GM19324 (cell line): ENCODE results near the gene ZNF148.

Source experiments
- ATAC-seq: cut with Tn5 transposase; IDR thresholded peaks from one replicate; pipeline ENCODE4 v1.9.1; 2021; ENCODE audit warnings: mild to moderate bottlenecking, moderate library complexity; ENCODE audit not compliant: unreplicated experiment, low FRiP score

Gene ZNF148

GRCh38 chr3:125292015-125292414 is 83.1 kb downstream of the ZNF148 start:
- ATAC-seq, result no peak

DNA sequence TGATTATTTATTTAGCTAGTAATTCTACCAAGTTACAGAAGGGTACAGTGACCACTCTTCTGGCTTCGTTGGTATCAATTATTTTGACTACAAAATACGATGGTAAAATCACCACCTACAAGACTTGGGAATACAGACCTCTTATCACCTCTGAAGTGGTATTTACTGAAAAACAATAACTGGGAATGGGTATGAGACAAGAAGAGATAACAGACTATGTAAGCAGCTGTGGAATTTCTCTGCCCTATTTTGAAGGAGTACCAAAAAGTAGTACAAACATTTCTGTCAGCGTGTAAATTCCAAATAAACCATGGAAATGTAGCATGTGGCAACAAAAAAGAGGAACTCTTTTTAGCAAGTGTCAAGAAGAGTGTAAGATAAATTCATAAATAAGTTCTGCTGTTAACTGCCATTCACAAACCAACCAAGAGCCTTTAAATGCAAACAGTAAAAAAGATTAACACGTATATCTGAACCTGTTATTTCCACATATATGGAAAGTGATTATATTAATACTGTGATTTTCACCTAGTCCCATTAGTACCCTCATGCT is 85.6 kb downstream of the ZNF148 start:
- ATAC-seq, result no peak

GRCh38 chr3:125287248-125287647 is 87.9 kb downstream of the ZNF148 start:
- ATAC-seq, result no peak

DNA sequence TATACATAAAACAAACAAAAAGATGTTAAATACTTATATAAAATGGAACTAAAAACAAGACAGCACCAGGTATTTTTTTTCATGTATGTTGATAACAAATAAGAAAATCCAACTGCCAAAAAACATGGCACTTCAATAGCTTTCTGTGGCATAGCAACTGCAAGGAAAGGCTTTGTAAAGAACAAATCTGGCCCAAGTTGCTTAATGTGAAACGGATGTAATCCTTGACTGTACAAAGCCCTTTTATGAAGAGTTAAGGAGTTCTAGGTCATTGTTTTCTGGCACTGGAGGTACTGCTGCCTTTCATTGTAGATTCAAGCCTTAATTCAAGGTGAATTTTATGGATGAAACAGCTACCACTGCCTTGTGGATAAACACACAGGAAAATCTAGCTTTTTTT is 93.7 kb downstream of the ZNF148 start:
- no peak for ATAC-seq

- no peak for ATAC-seq
Measured at GRCh38 chr3:125280668-125281361, 94.3 kb downstream of the ZNF148 start.

GRCh38 chr3:125278155-125278554 is 97.0 kb downstream of the ZNF148 start:
- ATAC-seq, result no peak

GRCh38 chr3:125271127-125271526 is 104.0 kb downstream of the ZNF148 start:
- ATAC-seq, result no peak

DNA sequence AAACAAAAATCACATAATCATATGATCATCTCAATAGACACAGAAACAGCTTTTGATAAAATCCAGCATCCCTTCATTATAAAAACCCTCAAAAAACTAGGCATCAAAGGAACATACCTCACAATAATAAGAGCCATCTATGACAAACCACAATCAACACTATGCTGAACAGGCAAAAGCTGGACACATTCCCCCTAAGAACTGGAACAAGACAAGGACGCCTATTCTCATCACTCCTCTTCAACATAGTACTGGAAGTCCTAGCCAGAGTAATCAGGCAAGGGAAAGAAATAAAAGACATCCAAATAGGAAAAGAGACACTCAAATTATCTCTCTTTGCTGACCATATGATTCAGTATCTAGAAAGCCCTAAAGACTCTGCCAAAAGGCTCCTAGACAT is 107.7 kb downstream of the ZNF148 start:
- ATAC-seq, result no peak

DNA sequence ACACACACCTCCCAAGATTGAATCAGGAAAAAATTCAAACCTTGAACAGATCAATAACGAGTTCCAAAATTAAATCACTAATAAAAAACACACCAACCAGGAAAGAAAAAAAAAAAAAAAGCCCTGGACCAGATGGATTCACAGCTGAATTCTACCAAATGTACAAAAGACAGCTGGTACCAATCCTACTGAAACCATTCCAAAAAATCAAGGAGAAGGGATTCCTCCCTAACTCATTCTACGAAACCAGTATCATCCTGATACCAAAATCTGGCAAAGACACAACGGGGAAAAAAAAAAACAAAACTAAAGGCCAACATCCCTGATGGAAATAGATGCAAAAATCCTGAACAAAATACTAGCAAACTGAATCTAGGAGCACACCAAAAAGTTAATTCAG is 108.2 kb downstream of the ZNF148 start:
- no peak for ATAC-seq

- no peak for ATAC-seq
Measured at GRCh38 chr3:125262161-125262560, 113.0 kb downstream of the ZNF148 start.

DNA sequence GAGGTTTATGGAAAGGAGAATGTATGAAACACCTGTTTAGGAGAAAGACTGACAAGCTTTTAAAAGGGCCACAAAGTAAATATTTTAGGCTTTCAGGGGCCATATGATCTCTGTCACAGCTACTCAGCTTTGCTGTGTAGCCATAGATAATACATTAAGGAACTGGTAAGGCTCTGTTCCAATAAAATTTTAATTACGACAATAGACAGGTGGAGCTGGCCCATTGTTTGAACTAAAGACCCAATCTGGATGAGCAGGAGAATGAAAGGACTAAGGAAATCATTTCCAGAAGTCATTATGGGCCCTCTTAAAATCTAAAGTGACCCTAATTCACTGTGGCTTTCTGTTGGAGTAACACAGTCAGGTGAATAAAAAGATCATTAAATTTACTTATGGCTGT is 114.1 kb downstream of the ZNF148 start:
- ATAC-seq, result no peak

DNA sequence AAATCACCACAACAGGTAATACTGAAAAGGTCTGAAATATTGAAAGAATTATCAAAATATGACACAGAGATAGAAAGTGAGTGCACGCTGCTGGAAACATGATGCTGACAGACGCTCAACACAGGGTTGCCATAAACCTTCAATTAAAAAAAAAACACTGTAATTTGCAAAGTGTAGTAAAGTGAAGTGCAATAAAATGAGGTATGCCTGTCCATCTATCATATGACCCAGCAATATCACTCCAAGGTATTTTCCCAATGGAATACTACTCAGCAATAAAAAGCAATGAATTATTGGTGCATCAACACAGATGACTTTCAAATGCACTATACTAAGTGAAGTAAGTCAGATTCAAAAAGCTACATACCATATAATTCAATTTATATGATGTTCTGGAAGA is 115.0 kb downstream of the ZNF148 start:
- no peak for ATAC-seq

DNA sequence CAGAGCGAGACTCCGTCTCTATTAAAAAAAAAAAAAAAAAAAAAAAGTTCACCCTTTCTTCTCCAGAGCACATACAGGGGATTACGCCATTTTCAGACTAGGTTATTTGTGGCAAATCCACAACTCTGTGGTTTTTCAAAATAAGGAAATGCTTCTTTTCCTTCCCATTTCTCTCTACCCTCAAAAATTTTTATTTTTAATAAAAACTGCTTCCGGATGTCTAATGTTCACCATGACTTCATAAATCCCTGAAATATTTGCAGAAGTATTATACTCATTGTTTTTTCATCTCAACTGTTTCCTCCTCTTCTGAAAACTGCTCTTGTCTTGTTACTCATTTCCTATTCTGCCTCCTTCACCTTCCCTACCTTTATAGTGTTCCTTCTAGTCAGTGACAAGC is 117.6 kb downstream of the ZNF148 start:
- ATAC-seq, result no peak

DNA sequence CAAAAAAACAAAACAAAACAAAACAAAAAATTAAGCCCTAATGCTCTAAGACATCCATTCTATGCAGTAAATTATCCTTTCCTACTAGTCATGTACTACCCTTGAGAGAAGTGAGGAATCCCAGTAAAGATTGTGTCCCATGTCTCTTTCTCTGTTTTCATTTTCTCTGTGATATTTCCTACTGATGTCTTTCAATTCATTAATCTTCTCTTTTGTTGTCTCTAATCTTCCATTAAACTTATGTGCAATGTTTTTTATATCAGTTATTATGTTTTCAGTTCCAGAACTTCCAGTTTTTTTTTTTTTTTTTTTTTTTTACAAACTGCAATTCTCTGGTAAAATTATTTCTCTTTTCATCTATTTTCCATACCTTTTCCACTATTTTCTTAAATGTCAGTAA is 118.5 kb downstream of the ZNF148 start:
- no peak for ATAC-seq

- no peak for ATAC-seq
Measured at GRCh38 chr3:125250973-125251372, 124.2 kb downstream of the ZNF148 start.

DNA sequence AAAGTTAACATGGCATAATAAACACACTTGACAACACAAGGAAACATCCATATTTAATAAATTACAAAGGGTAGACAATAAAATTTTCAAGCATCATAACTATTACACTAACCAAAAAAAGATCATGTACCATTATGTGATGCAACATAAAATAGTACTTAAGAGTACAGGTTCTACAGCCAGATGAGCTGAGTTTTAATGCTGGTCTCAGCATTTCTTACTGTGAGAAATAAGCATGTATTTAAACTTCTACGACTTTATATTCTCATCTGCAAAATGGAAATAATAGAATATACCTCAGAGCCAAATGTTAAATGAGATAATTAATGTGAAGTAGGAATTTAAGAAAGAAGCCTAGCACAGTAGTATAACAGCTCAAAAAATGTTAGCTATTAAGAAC is 128.9 kb downstream of the ZNF148 start:
- ATAC-seq, result no peak

DNA sequence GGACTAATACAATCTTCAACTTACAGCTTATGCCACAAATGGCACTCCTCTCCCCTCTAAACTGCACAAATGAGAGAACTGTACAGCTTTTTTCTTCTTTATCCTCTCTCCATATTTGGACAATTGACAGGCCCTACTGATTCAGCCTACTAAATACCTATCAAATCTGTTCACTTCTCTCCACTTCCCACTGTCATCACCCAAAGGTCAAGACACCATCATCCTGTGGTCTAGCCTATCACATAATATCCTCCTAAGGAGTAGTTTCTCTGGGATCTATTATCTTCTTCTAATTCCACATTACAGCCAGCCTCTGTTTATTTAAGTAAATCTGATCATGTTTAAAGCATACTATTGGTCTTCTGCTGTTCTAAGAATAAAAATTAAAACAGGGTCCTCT is 129.6 kb downstream of the ZNF148 start:
- no peak for ATAC-seq

DNA sequence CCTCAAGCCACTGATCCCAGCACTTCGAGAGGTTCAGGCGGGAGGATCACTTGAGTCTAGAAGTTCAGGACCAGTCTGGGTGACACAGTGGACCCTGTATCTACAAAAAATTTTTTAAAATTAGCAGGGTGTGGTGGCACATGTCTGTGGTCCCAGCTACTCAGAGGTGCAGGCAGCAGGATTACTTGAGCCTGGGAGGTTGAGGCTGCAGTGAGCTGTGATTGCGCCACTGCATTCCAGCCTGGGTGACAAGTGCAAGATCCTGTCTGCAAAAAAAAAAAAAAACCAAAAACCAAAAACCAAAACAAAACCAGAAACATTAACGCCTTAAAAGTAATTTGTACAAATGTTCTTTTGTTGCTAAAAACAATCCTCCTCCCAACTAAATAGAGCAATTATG is 134.6 kb downstream of the ZNF148 start:
- no peak for ATAC-seq

- ATAC-seq, result no peak
Measured at GRCh38 chr3:125239266-125239665, 135.9 kb downstream of the ZNF148 start.

GRCh38 chr3:125238759-125239158 is 136.4 kb downstream of the ZNF148 start:
- ATAC-seq, result no peak

GRCh38 chr3:125236331-125236903 is 138.7 kb downstream of the ZNF148 start:
- ATAC-seq, result no peak

DNA sequence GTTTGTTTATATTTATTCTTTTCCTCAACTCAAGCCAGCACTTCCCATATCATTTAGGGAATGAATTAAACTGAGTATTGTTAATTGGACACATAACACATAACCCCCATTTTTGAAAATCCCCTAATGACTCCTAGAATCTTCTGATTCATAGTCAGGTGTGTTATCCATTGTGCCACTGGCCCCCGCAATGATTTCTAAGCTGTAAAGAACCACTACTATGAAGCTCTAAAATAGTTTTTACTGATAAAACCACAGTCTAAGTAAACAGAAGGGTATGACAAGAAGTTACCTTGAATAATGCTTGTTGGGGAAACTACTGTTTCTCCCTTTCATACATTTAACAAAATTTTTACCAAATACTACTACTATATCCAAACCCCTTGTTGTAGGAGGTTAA is 140.3 kb downstream of the ZNF148 start:
- ATAC-seq, result no peak
